ENCODE data around the gene MAMDC2.

Gene MAMDC2

GRCh38 chr9:70133253-70134208 lies 89.9 kb downstream of the MAMDC2 start:
- no peak for DNase-seq (ENCODE audit: low read depth in 2 of 2)

GRCh38 chr9:70134360-70134759 lies 90.7 kb downstream of the MAMDC2 start:
- DNase-seq (ENCODE audit: low read depth in 2 of 2), result no peak

GRCh38 chr9:70135176-70135575 lies 91.5 kb downstream of the MAMDC2 start:
- no peak for DNase-seq (ENCODE audit: low read depth in 2 of 2)

- no peak for DNase-seq (ENCODE audit: low read depth in 2 of 2)
These were observed 93.0 kb downstream of the MAMDC2 start for GRCh38 chr9:70136632-70137031.

GRCh38 chr9:70137577-70137976 lies 93.9 kb downstream of the MAMDC2 start:
- DNase-seq (ENCODE audit: low read depth in 2 of 2), result no peak

- DNase-seq (ENCODE audit: low read depth in 2 of 2), result no peak
These were observed 98.5 kb downstream of the MAMDC2 start for GRCh38 chr9:70142101-70142500.

GRCh38 chr9:70143394-70144130 lies 99.9 kb downstream of the MAMDC2 start:
- DNase-seq (ENCODE audit: low read depth in 2 of 2), result no peak

- no peak for DNase-seq (ENCODE audit: low read depth in 2 of 2)
These were observed 100.5 kb downstream of the MAMDC2 start for GRCh38 chr9:70144131-70144503.

- no peak for DNase-seq (ENCODE audit: low read depth in 2 of 2)
These were observed 102.3 kb downstream of the MAMDC2 start for GRCh38 chr9:70145981-70146380.

- DNase-seq (ENCODE audit: low read depth in 2 of 2), result no peak
These were observed 103.5 kb downstream of the MAMDC2 start for GRCh38 chr9:70147196-70147595.

- DNase-seq (ENCODE audit: low read depth in 2 of 2), result no peak
These were observed 104.0 kb downstream of the MAMDC2 start for GRCh38 chr9:70147651-70148050.

GRCh38 chr9:70152350-70152749 lies 108.7 kb downstream of the MAMDC2 start:
- DNase-seq (ENCODE audit: low read depth in 2 of 2), result no peak

- DNase-seq (ENCODE audit: low read depth in 2 of 2), result no peak
These were observed 113.1 kb downstream of the MAMDC2 start for GRCh38 chr9:70156729-70157128.

GRCh38 chr9:70159630-70160029 lies 116.0 kb downstream of the MAMDC2 start:
- no peak for DNase-seq (ENCODE audit: low read depth in 2 of 2)

GRCh38 chr9:70160686-70161600 lies 117.3 kb downstream of the MAMDC2 start:
- DNase-seq (ENCODE audit: low read depth in 2 of 2), result no peak

- DNase-seq (ENCODE audit: low read depth in 2 of 2), result no peak
These were observed 121.5 kb downstream of the MAMDC2 start for GRCh38 chr9:70165006-70165602.

- DNase-seq (ENCODE audit: low read depth in 2 of 2), result no peak
These were observed 124.9 kb downstream of the MAMDC2 start for GRCh38 chr9:70168521-70168920.

- DNase-seq (ENCODE audit: low read depth in 2 of 2), result no peak
These were observed 125.6 kb downstream of the MAMDC2 start for GRCh38 chr9:70169222-70169621.

GRCh38 chr9:70170151-70170790 lies 126.6 kb downstream of the MAMDC2 start:
- no peak for DNase-seq (ENCODE audit: low read depth in 2 of 2)

GRCh38 chr9:70172532-70172931 lies 128.9 kb downstream of the MAMDC2 start:
- no peak for DNase-seq (ENCODE audit: low read depth in 2 of 2)

- no peak for DNase-seq (ENCODE audit: low read depth in 2 of 2)
These were observed 133.5 kb downstream of the MAMDC2 start for GRCh38 chr9:70177121-70177520.

Measured in fibroblast of skin of left biceps (primary cell).